ENCODE data around the gene CPSF3.
A peak's percentile ranks its signal among the peaks of the same experiment; 100 is the strongest.

The CPSF3 gene

GRCh38 chr2:9418746-9419145 is 4.7 kb upstream of the CPSF3 start:
- H3K36me3 Mint-ChIP-seq (ENCODE audit: low read depth), result peaks cover 47% of the 10 kb centered on the region
- H3K27ac Mint-ChIP-seq, result no peak overlapping the region
- DNase-seq (ENCODE audit: low spot score), result no peak
- no peaks in the 10 kb centered on the region for H3K27me3 Mint-ChIP-seq (ENCODE audit: low read depth)
- no peak overlapping the region for H3K4me3 Mint-ChIP-seq
- peaks cover 39% of the 10 kb centered on the region for H3K4me1 Mint-ChIP-seq (ENCODE audit: low read depth)
- no peaks in the 10 kb centered on the region for H3K9me3 Mint-ChIP-seq

GRCh38 chr2:9419541-9419940 is 3.9 kb upstream of the CPSF3 start:
- peak overlapping the region; percentile 37 for H3K4me3 Mint-ChIP-seq
- H3K4me1 Mint-ChIP-seq (ENCODE audit: low read depth), result peaks cover 40% of the 10 kb centered on the region
- no peaks in the 10 kb centered on the region for H3K27me3 Mint-ChIP-seq (ENCODE audit: low read depth)
- DNase-seq (ENCODE audit: low spot score), result no peak
- no peak overlapping the region for H3K27ac Mint-ChIP-seq
- peaks cover 43% of the 10 kb centered on the region for H3K36me3 Mint-ChIP-seq (ENCODE audit: low read depth)
- no peaks in the 10 kb centered on the region for H3K9me3 Mint-ChIP-seq

- DNase-seq (ENCODE audit: low spot score), result no peak
- Mint-ChIP-seq H3K9me3 (no peaks in the 10 kb centered on the region), H3K4me3 (peak overlapping the region; percentile 37), H3K27ac (no peak overlapping the region), H3K4me1 (ENCODE audit: low read depth) (peaks cover 36% of the 10 kb centered on the region), H3K36me3 (ENCODE audit: low read depth) (peaks cover 40% of the 10 kb centered on the region), H3K27me3 (ENCODE audit: low read depth) (no peaks in the 10 kb centered on the region)
These were observed 3.0 kb upstream of the CPSF3 start for GRCh38 chr2:9420495-9420894.

- peaks cover 36% of the 10 kb centered on the region for H3K4me1 Mint-ChIP-seq (ENCODE audit: low read depth)
- no peaks in the 10 kb centered on the region for H3K9me3 Mint-ChIP-seq
- DNase-seq (ENCODE audit: low spot score), result peak; percentile 59
- no peaks in the 10 kb centered on the region for H3K27me3 Mint-ChIP-seq (ENCODE audit: low read depth)
- peak overlapping the region; percentile 94 for H3K27ac Mint-ChIP-seq
- H3K36me3 Mint-ChIP-seq (ENCODE audit: low read depth), result peaks cover 33% of the 10 kb centered on the region
- H3K4me3 Mint-ChIP-seq, result peak overlapping the region; percentile 86
These were observed 944 bp upstream of the CPSF3 start for GRCh38 chr2:9422321-9423099.

GRCh38 chr2:9423922-9424272 is 443 bp downstream of the CPSF3 start:
- Mint-ChIP-seq H3K27me3 (ENCODE audit: low read depth) (no peaks in the 10 kb centered on the region), H3K27ac (no peak overlapping the region), H3K36me3 (ENCODE audit: low read depth) (peaks cover 25% of the 10 kb centered on the region), H3K9me3 (no peaks in the 10 kb centered on the region), H3K4me3 (no peak overlapping the region), H3K4me1 (ENCODE audit: low read depth) (peaks cover 34% of the 10 kb centered on the region)
- no peak for DNase-seq (ENCODE audit: low spot score)

- Mint-ChIP-seq H3K36me3 (ENCODE audit: low read depth) (peaks cover 25% of the 10 kb centered on the region), H3K27ac (no peak overlapping the region), H3K4me1 (ENCODE audit: low read depth) (peaks cover 27% of the 10 kb centered on the region), H3K9me3 (no peaks in the 10 kb centered on the region), H3K27me3 (ENCODE audit: low read depth) (no peaks in the 10 kb centered on the region), H3K4me3 (no peak overlapping the region)
- no peak for DNase-seq (ENCODE audit: low spot score)
These were observed 1.2 kb downstream of the CPSF3 start for GRCh38 chr2:9424447-9425164.

- H3K4me3 Mint-ChIP-seq, result no peak overlapping the region
- peaks cover 34% of the 10 kb centered on the region for H3K36me3 Mint-ChIP-seq (ENCODE audit: low read depth)
- no peaks in the 10 kb centered on the region for H3K27me3 Mint-ChIP-seq (ENCODE audit: low read depth)
- H3K9me3 Mint-ChIP-seq, result no peaks in the 10 kb centered on the region
- H3K27ac Mint-ChIP-seq, result no peak overlapping the region
- DNase-seq (ENCODE audit: low spot score), result no peak
- H3K4me1 Mint-ChIP-seq (ENCODE audit: low read depth), result peaks cover 14% of the 10 kb centered on the region
These were observed 5.6 kb downstream of the CPSF3 start for GRCh38 chr2:9428965-9429577.

- DNase-seq (ENCODE audit: low spot score), result no peak
- Mint-ChIP-seq H3K4me1 (ENCODE audit: low read depth) (peaks cover 12% of the 10 kb centered on the region), H3K4me3 (no peak overlapping the region), H3K9me3 (no peaks in the 10 kb centered on the region), H3K36me3 (ENCODE audit: low read depth) (peaks cover 40% of the 10 kb centered on the region), H3K27ac (no peak overlapping the region), H3K27me3 (ENCODE audit: low read depth) (no peaks in the 10 kb centered on the region)
These were observed 7.2 kb downstream of the CPSF3 start for GRCh38 chr2:9430316-9431293.

GRCh38 chr2:9434489-9434888 is 11.0 kb downstream of the CPSF3 start:
- Mint-ChIP-seq H3K4me3 (no peak overlapping the region), H3K9me3 (no peaks in the 10 kb centered on the region), H3K27me3 (ENCODE audit: low read depth) (no peaks in the 10 kb centered on the region), H3K27ac (no peak overlapping the region), H3K4me1 (ENCODE audit: low read depth) (peaks cover 10% of the 10 kb centered on the region), H3K36me3 (ENCODE audit: low read depth) (peaks cover 53% of the 10 kb centered on the region)
- no peak for DNase-seq (ENCODE audit: low spot score)

- Mint-ChIP-seq H3K36me3 (ENCODE audit: low read depth) (peaks cover 42% of the 10 kb centered on the region), H3K4me3 (no peak overlapping the region), H3K4me1 (ENCODE audit: low read depth) (no peaks in the 10 kb centered on the region), H3K27ac (no peak overlapping the region), H3K27me3 (ENCODE audit: low read depth) (no peaks in the 10 kb centered on the region), H3K9me3 (no peaks in the 10 kb centered on the region)
- DNase-seq (ENCODE audit: low spot score), result no peak
These were observed 16.1 kb downstream of the CPSF3 start for GRCh38 chr2:9439536-9439935.

GRCh38 chr2:9440058-9440727 is 16.7 kb downstream of the CPSF3 start:
- no peak overlapping the region for H3K4me3 Mint-ChIP-seq
- peaks cover 42% of the 10 kb centered on the region for H3K36me3 Mint-ChIP-seq (ENCODE audit: low read depth)
- no peak overlapping the region for H3K27ac Mint-ChIP-seq
- H3K27me3 Mint-ChIP-seq (ENCODE audit: low read depth), result no peaks in the 10 kb centered on the region
- H3K4me1 Mint-ChIP-seq (ENCODE audit: low read depth), result peaks cover 5% of the 10 kb centered on the region
- no peak for DNase-seq (ENCODE audit: low spot score)
- no peaks in the 10 kb centered on the region for H3K9me3 Mint-ChIP-seq

- H3K9me3 Mint-ChIP-seq, result no peaks in the 10 kb centered on the region
- H3K36me3 Mint-ChIP-seq (ENCODE audit: low read depth), result peaks cover 44% of the 10 kb centered on the region
These were observed 18.1 kb downstream of the CPSF3 start for GRCh38 chr2:9441556-9441955.

GRCh38 chr2:9443526-9443925 is 20.1 kb downstream of the CPSF3 start:
- Mint-ChIP-seq H3K36me3 (ENCODE audit: low read depth) (peaks cover 39% of the 10 kb centered on the region), H3K4me3 (no peak overlapping the region)
- DNase-seq (ENCODE audit: low spot score), result no peak

More at GRCh38 chr2:9441556-9441955, 18.1 kb downstream of the CPSF3 start:
- H3K4me1 Mint-ChIP-seq (ENCODE audit: low read depth), result peaks cover 10% of the 10 kb centered on the region
- H3K4me3 Mint-ChIP-seq, result no peak overlapping the region
- H3K27me3 Mint-ChIP-seq (ENCODE audit: low read depth), result no peaks in the 10 kb centered on the region
- DNase-seq (ENCODE audit: low spot score), result no peak
- no peak overlapping the region for H3K27ac Mint-ChIP-seq

More at GRCh38 chr2:9443526-9443925, 20.1 kb downstream of the CPSF3 start:
- H3K27ac Mint-ChIP-seq, result no peak overlapping the region
- no peaks in the 10 kb centered on the region for H3K27me3 Mint-ChIP-seq (ENCODE audit: low read depth)
- peaks cover 10% of the 10 kb centered on the region for H3K4me1 Mint-ChIP-seq (ENCODE audit: low read depth)
- no peaks in the 10 kb centered on the region for H3K9me3 Mint-ChIP-seq
